ENCODE results near the gene DCDC2.
"Not testable (repeated sequence)": the region's sequence is repeated elsewhere in the genome, so short reads cannot be mapped to it uniquely, and the experiment has no call there.

DCDC2 gene

DNA sequence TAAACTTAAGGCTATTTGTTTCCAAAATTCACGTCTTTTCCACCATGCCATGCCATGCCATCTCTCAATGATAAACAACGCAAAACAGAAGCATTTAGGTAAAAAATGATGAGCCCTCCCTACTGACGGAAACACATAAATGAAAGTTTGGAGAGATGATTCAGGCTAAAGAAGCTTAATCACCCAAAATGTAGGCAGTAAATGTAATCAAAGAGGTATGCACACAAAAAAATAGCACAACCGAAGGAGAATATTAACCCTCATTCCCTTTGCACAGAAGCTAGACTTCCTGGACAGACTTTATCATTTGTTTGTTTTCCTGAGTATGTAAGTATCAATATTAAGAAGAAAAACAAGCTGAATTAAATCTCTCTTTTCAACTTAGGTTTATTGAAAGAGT, 28.8 kb downstream of the DCDC2 start:
- in situ Hi-C loops (cut with MboI; ENCODE audit: low sequenced_read_pairs): no loop called here

- in situ Hi-C loops (cut with MboI; ENCODE audit: low sequenced_read_pairs): no loop called here
These were observed 30.1 kb downstream of the DCDC2 start for GRCh38 chr6:24327756-24328155.

GRCh38 chr6:24325978-24326377, 31.9 kb downstream of the DCDC2 start:
- in situ Hi-C loops (cut with MboI; ENCODE audit: low sequenced_read_pairs): no loop called here

GRCh38 chr6:24324617-24325016, 33.2 kb downstream of the DCDC2 start:
- in situ Hi-C loops (cut with MboI; ENCODE audit: low sequenced_read_pairs): no loop called here

- in situ Hi-C loops (cut with MboI; ENCODE audit: low sequenced_read_pairs): no loop called here
These were observed 34.1 kb downstream of the DCDC2 start for GRCh38 chr6:24323632-24324337.

DNA sequence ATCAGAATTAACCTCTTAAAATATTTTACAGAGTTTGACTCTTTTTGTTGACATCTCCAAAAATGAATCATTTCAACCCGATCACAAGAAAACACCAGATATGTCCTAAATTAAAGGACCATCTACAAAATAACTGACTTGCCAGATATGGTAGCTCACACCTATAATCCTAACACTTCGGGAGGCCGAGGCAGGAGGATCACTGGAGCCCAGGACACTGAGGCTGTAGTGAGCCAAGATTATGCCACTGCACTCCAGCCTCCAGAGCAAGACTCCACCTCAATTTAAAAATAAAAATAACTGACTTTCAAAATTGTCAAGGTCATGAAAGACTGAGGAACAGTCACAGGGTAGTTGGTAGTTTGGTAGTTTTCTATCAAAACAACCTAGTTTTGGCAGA, 34.9 kb downstream of the DCDC2 start:
- in situ Hi-C loops (cut with MboI; ENCODE audit: low sequenced_read_pairs): no loop called here

GRCh38 chr6:24322446-24322845, 35.4 kb downstream of the DCDC2 start:
- in situ Hi-C loops (cut with MboI; ENCODE audit: low sequenced_read_pairs): not testable (repeated sequence)

DNA sequence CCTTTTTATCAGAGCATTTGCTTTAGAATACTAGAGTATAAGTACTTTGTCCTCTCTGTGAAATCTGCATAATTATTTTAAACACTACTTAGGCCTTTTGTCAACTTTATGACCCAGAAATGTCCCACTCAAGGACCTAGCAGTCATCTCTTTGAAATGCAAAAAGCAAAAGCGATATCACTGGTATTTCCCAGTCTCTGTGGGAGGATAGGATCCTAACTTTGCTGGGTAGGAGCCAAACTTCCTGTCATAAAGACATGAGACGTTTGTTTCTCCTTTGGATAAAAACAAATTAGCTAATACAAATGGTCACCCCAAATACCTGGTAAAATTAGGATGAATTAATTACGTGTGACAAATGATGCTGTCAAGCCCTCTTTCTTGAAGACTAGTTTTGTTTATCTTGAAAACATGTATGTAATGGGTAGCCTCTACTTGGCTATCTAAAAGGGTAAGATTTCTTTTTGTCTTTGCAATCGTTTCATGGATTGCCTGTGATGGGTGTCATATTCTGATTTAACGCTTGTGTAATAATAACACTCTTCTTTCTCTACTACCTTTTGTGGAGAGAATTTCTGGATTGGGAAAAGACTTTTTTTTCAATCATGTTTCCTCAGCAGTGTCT, 36.2 kb downstream of the DCDC2 start:
- in situ Hi-C loops (cut with MboI; ENCODE audit: low sequenced_read_pairs): no loop called here

DNA sequence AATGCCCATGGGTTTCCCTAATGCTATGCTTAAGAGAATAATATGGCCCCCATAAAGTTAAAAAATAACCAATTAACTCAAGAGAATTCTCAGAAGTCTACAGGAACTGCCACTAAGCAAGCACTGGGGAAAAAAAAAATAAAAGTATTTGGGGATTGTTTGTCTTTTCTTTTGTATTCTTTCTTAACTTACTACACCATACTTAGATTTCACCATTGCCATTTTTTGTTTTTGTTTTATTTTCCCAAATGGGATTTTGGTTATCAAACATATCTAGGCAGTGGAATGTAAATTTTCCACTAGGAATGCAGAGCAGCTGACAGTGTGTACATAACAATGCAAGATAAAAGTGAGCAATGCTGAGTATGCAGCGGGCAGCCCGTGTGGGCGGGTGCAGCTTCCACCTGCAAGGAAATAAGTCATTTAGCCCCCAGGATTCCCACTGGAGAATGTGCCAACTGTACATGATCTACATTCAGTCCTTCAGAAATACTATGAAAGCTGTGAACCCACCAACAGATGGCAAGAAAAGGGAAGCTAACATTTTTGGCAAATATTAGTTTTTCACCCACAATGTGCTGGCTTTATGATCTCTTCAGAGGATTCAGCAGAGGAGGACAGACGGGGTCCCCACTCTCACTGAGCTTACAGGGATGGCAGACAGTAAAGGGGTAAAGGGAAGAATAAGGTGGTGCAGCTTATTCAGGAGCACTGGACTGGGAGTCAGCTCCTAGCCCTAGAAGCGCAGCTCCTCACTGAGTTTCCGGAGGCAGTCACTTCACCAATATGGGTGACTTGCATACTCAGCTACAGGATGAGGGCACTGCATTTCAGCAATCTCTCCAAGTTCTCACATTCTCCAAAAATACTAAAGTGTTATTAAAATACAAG, 44.4 kb downstream of the DCDC2 start:
- in situ Hi-C loops (cut with MboI; ENCODE audit: low sequenced_read_pairs): no loop called here

DNA sequence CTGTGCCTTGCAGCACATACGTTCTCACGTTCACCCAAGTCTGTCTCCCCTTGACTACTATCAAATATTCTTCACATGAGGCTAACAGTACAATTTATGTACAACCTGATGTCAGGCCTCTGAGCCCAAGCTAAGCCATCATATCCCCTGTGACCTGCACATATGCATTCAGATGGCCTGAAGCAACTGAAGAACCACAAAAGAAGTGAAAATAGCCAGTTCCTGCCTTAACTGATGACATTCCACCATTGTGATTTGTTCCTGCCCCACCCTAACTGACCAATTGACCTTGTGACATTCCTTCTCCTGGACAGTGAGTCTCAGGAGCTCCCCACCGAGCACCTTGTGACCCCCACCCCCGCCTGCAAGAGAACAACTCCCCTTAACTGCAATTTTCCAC, 46.1 kb downstream of the DCDC2 start:
- in situ Hi-C loops (cut with MboI; ENCODE audit: low sequenced_read_pairs): not testable (repeated sequence)

DNA sequence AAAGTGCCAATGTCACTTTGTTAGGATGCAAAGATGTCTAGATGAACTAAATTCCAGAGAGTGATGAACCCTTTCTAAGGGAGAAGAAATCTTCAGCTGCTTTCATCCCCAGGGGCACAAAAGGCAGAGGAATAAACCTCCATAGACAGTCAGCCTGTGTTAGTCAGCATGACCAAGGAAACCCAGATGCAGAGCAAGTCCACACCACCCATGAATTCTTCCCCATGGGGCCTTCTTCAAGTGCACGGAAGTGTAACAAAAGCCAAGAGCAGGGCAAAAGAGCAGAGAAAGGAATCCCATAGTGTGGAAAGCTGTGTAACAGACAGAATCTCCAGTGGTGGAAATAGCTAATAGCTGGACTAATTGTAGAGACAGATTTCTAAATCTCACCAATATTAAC, 50.0 kb downstream of the DCDC2 start:
- in situ Hi-C loops (cut with MboI; ENCODE audit: low sequenced_read_pairs): no loop called here

DNA sequence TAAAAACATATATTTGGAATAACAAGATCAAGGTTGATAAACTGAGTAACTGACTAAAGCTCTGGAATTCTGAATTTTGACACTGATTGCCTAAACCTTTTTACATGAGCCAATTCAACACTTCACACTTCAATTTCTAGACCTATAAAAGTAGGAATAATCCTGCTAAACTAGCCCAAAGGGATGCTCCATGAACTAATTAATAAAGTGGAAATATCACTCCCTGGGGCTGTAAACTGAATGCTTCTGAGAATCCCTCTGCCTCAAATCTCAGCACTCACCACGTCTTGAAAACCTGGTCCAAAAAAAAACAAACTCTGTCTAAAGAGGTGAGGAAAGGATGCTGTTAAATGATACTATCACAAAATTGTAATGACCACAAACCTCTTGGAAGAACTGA, 50.9 kb downstream of the DCDC2 start:
- in situ Hi-C loops (cut with MboI; ENCODE audit: low sequenced_read_pairs): no loop called here

DNA sequence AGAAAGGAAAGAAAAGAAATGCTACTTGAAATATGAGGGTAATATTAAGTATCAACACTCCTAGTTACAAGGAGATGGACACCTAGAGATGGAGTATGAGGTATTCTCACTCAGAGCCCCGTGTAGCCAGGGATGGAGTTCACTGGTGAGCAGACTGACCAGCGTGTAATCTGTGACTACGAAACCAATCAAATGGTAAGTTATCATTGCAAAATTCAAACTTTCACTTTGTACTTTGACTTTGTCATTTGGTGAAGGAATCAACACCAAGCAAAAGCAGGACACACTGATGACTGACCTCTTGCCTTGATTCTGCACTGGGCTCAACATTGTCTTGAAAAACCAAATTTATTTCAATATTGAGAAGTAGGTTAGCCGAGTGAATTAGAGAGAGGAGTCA, 51.8 kb downstream of the DCDC2 start:
- in situ Hi-C loops (cut with MboI; ENCODE audit: low sequenced_read_pairs): no loop called here

GRCh38 chr6:24296944-24297343, 60.9 kb downstream of the DCDC2 start:
- in situ Hi-C loops (cut with MboI; ENCODE audit: low sequenced_read_pairs): no loop called here

GRCh38 chr6:24293852-24294251, 64.0 kb downstream of the DCDC2 start:
- in situ Hi-C loops (cut with MboI; ENCODE audit: low sequenced_read_pairs): not testable (repeated sequence)

DNA sequence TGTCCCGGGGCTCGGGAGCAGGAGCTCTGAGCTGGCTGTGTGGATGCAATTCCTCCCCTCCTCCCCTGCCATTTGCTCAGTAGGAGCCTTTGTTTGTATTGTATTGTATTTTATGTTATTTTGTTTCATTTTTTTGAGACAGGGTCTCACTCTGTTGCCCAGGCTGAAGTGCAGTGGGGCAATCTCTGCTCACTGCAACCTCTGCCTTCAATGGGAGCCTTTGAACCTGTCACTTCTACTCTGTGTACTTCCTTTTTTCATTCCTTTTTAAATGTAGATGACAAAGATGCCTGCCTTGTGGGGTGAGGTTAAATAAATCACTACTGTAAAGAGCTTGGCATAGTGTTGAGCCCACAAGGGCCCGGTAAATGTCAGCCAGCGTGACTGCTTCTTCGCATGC, 70.6 kb downstream of the DCDC2 start:
- in situ Hi-C loops (cut with MboI; ENCODE audit: low sequenced_read_pairs): no loop called here

DNA sequence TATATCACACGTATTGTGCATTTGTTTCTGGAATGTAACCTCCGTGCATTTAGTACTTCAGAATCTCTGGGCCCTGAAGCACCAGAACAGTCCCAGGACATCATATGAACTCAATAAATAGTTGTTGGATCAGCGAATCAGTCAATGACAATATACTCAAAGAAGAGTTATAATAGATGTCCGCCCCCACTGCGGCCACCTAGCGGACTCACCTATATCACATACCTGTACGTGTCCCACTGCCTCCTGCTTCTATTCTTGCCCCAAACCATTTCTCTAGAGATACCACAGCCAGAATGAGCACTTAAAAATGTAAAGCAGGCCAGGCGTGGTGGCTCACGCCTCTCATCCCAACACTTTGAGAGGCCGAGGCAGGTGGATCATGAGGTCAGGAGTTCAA, 73.9 kb downstream of the DCDC2 start:
- in situ Hi-C loops (cut with MboI; ENCODE audit: low sequenced_read_pairs): no loop called here

DNA sequence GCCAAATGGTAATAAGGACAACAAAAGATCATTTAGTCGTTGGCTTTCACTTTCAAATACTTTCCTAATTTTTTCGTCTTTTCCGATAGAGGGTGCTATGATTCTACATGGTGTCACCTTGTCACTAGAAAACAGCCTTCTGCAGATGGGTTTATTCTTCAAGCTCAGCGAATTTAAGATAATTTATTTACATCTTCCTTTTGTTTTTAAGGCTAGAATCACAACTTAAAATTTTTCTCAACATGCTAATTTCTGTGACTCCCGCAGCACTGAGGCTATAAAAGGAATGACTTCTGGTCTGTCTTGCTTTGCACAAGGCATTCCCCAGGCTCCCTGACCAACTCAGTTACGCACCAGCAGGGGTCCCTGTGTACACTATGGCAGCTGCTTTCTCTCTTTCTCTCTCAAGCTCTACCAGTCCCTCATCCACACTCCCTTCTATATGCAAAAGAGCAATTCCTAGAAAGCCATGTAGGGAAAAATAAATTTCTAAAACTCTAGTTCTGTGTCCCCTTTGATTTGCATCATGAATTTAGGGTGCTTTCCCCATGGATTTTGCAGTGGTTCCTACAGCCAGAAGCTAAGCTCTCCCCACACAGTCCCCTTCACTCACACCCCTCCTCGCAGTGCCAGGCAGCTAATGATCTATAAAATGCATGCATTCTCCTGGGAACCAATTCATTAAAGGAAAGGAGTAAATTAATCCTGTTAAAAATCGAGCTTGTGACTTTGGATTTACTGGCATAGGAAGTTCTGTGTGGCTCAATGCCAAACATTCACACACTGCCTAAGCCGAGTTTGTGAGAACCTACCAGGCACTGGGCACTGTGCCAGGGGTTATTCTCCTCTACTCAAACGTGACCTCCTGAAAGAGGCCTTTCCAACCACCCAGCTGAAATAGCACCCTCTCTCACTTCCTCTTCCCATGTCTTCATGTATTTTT, 74.5 kb downstream of the DCDC2 start:
- in situ Hi-C loops (cut with MboI; ENCODE audit: low sequenced_read_pairs): no loop called here

GRCh38 chr6:24274441-24275083, 83.3 kb downstream of the DCDC2 start:
- in situ Hi-C loops (cut with MboI; ENCODE audit: low sequenced_read_pairs): no loop called here

Measured in HL-60/S4 treated with retinoic acid at 250 ng/mL for 4 days and 3 days (cell line).